Gastrocnemius medialis (tissue), 4 donors: ENCODE results near the gene PKN1. TPM values are rescaled to one million over a fixed set of nuclear protein-coding genes. Genes with fewer than 3 reads are reported as not detected.
A peak's percentile ranks its signal among the peaks of the same experiment; 100 is the strongest.

ENCODE experiments used
- ATAC-seq, 2 donors: fragments of 150-250 bp; one replicate each; pipeline ENCODE4 v1.9.1; 2016
- DNase-seq, 2 donors: peaks; one replicate each; pipeline ENCODE4 v3.0.0-alpha.2; 2019
- H3K27ac ChIP-seq, 4 donors: fragments of 200-600 bp; sonication (generic); 1 replicate in 1 of 4; 2 replicates in 3 of 4; pipeline ENCODE4 v1.5.1; 2016 to 2018; ENCODE audit warnings: mild to moderate bottlenecking in 2 of 4, moderate library complexity in 1 of 4
- H3K27me3 ChIP-seq, 3 donors: fragments of 200-600 bp; sonication (generic) in 2 of 3; 1 replicate in 1 of 3; 2 replicates in 2 of 3; pipeline versions ENCODE4 v1.5.1 to v1.6.0; 2016 to 2019; ENCODE audit warnings: mild to moderate bottlenecking in 1 of 3, moderate library complexity in 1 of 3
- H3K36me3 ChIP-seq, 2 donors: fragments of 200-600 bp; sonication (generic) in 1 of 2; one replicate each; pipeline ENCODE4 v1.5.1; 2017 to 2018
- H3K4me1 ChIP-seq, 2 donors: fragments of 200-600 bp; sonication (generic) in 1 of 2; one replicate each; pipeline ENCODE4 v1.5.1; 2016 to 2017; ENCODE audit warnings: mild to moderate bottlenecking in 2 of 2
- H3K4me3 ChIP-seq, 4 donors: fragments of 200-600 bp; sonication (generic) in 3 of 4; 1 replicate in 1 of 4; 2 replicates in 3 of 4; pipeline ENCODE4 v1.5.1; 2016 to 2019; ENCODE audit warnings: mild to moderate bottlenecking in 2 of 4
- H3K9me3 ChIP-seq, 3 donors: fragments of 200-600 bp; sonication (generic) in 2 of 3; 1 replicate in 1 of 3; 2 replicates in 2 of 3; pipeline ENCODE4 v1.5.1; 2016 to 2019
- POLR2A ChIP-seq, 2 donors: fragments of 450-650 bp; IDR thresholded peaks; one replicate each; pipeline ENCODE4 v1.6.1; 2017; ENCODE audit warnings: antibody characterized with exemption in 2 of 2, mild to moderate bottlenecking in 2 of 2, moderate library complexity in 2 of 2
- in situ Hi-C, 4 donors: fragments of 200-750 bp; cut with MboI; loops; one replicate each; pipeline versions ENCODE4 v1.15.0 to v1.8.0; 2017; ENCODE audit warnings: low sequenced_read_pairs in 4 of 4
- intact Hi-C: fragments of 100-400 bp; cut with DNase I; formaldehyde crosslinking; loops from one replicate; pipeline ENCODE4 v1.15.1; 2023; ENCODE audit warnings: low total_unique reads
- total RNA-seq, 4 donors: library from RNA; depleted of rRNA; stranded (reverse); fragments of >200 nt; gene quantifications; one replicate each; pipeline versions ENCODE4 v1.1.0 to v1.2.3, GENCODE V29; 2016
- TF ChIP-seq, protein P1 (sequence below), 5 experiments: fragments of 450-650 bp in 3 of 5; fragments of 200-600 bp in 2 of 5; sonication (generic) in 2 of 5; IDR thresholded peaks in 4 of 5; conservative IDR thresholded peaks in 1 of 5; 1 replicate in 4 of 5; 2 replicates in 1 of 5; pipeline ENCODE4 v1.5.1; 2016 to 2019; ENCODE audit warnings: antibody characterized with exemption in 5 of 5, mild to moderate bottlenecking in 3 of 5, moderate library complexity in 3 of 5

The PKN1 gene
- total RNA-seq, 4 donors from 2014 or later, result 52.1 to 130 (median 81.3) TPM

- in situ Hi-C loops (no loop called here), intact Hi-C loops (no loop called here)
- no peaks in the 10 kb centered on the region for H3K9me3 ChIP-seq
- peaks cover 0 to 33% of the 10 kb centered on the region in 2 donors for H3K36me3 ChIP-seq
- TF ChIP-seq, protein P1, sequence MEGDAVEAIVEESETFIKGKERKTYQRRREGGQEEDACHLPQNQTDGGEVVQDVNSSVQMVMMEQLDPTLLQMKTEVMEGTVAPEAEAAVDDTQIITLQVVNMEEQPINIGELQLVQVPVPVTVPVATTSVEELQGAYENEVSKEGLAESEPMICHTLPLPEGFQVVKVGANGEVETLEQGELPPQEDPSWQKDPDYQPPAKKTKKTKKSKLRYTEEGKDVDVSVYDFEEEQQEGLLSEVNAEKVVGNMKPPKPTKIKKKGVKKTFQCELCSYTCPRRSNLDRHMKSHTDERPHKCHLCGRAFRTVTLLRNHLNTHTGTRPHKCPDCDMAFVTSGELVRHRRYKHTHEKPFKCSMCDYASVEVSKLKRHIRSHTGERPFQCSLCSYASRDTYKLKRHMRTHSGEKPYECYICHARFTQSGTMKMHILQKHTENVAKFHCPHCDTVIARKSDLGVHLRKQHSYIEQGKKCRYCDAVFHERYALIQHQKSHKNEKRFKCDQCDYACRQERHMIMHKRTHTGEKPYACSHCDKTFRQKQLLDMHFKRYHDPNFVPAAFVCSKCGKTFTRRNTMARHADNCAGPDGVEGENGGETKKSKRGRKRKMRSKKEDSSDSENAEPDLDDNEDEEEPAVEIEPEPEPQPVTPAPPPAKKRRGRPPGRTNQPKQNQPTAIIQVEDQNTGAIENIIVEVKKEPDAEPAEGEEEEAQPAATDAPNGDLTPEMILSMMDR (IDR thresholded peaks at IDR 0.05 in 4 of 5, conservative IDR thresholded peaks at IDR 0.05 in 1 of 5), result no peak
- TF ChIP-seq POLR2A (IDR thresholded peaks at IDR 0.05), result no peak
- peak; percentile 31 to 37 for ATAC-seq
- H3K4me3 ChIP-seq, result peak overlapping the region in 1 of 4 donors; percentile 28
- peaks cover 27 to 39% (median 33%) of the 10 kb centered on the region in 3 donors for H3K27me3 ChIP-seq
- no peak for DNase-seq
- H3K27ac ChIP-seq, result no peak overlapping the region
- peaks cover 5 to 15% of the 10 kb centered on the region in 2 donors for H3K4me1 ChIP-seq
These were observed 41.0 kb downstream of the PKN1 start for GRCh38 chr19:14473978-14474578.

DNA sequence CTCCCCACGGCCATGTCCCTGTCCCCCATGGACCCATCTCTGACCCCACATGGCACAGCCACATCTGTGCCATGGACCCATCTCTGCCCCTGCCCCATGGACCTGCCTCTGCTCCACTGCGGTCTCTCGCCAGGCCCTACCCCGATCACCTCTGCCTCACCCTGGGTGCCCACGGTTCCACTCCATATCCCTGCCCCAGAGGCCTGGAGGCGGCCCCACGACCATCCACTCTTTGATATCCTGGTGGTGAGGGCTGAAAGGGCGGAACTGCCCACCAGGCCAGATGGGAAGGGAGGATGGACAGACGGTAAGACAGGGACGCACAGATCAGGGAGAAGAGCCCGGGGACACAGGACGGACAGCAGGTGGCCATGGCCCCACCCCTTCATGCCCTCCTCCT lies 41.7 kb downstream of the PKN1 start:
- no peak overlapping the region for H3K27ac ChIP-seq
- no peaks in the 10 kb centered on the region for H3K9me3 ChIP-seq
- peaks cover 27 to 39% (median 33%) of the 10 kb centered on the region in 3 donors for H3K27me3 ChIP-seq
- ATAC-seq, result no peak
- no peak for DNase-seq
- in situ Hi-C loops (no loop called here), intact Hi-C loops (no loop called here)
- H3K36me3 ChIP-seq, result peaks cover 0 to 33% of the 10 kb centered on the region in 2 donors
- no peak overlapping the region for H3K4me3 ChIP-seq
- TF ChIP-seq POLR2A (IDR thresholded peaks at IDR 0.05), result no peak
- TF ChIP-seq, protein P1 (IDR thresholded peaks at IDR 0.05 in 4 of 5, conservative IDR thresholded peaks at IDR 0.05 in 1 of 5), result no peak
- H3K4me1 ChIP-seq, result peaks cover 5 to 15% of the 10 kb centered on the region in 2 donors

GRCh38 chr19:14475251-14476073 lies 42.4 kb downstream of the PKN1 start, which contains the start of gene PTGER1:
TSS of gene PTGER1 (minus strand) at chr19:14475354. CDS start at chr19:14474320, 1,034 bp downstream.
- intact Hi-C loops, result no loop called here
- no peak within 1 kb of the TSS for H3K27ac ChIP-seq
- H3K36me3 ChIP-seq, result peaks cover 0 to 31% of the 10 kb centered on the region in 2 donors
- in situ Hi-C loops, result no loop called here
- peaks cover 27 to 39% (median 33%) of the 10 kb centered on the region in 3 donors for H3K27me3 ChIP-seq
- H3K4me3 ChIP-seq, result no peak within 1 kb of the TSS
- peaks cover 5 to 15% of the 10 kb centered on the region in 2 donors for H3K4me1 ChIP-seq
- ATAC-seq, result no peak
- DNase-seq, result no peak
- H3K9me3 ChIP-seq, result no peaks in the 10 kb centered on the region
- no peak for TF ChIP-seq POLR2A (IDR thresholded peaks at IDR 0.05)
- TF ChIP-seq, protein P1 (IDR thresholded peaks at IDR 0.05 in 4 of 5, conservative IDR thresholded peaks at IDR 0.05 in 1 of 5), result peak in 1 of 5 experiments; percentile 10

DNA sequence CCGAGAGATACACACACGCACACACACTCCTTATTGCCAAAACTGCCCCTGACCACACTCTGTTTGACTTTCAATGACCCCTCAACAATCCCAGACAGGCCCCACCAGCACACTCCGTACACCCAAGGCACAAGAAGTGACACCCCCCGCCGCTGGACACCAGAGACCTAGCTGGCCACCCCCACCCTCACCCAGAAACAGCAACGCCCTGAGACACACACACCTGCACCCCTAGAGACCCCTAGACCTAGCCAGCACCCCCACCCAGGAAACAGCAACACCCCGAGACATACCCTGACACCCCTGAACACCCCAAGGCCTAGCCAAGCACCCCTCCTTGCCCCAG lies 43.2 kb downstream of the PKN1 start:
- TF ChIP-seq POLR2A (IDR thresholded peaks at IDR 0.05), result no peak
- TF ChIP-seq, protein P1 (IDR thresholded peaks at IDR 0.05 in 4 of 5, conservative IDR thresholded peaks at IDR 0.05 in 1 of 5), result no peak
- in situ Hi-C loops (no loop called here), intact Hi-C loops (no loop called here)
- Histone ChIP-seq H3K36me3 (peaks cover 0 to 29% of the 10 kb centered on the region in 2 donors), H3K4me1 (peaks cover 5 to 15% of the 10 kb centered on the region in 2 donors), H3K27me3 (peaks cover 27 to 39% (median 33%) of the 10 kb centered on the region in 3 donors), H3K4me3 (no peak overlapping the region), H3K27ac (no peak overlapping the region), H3K9me3 (no peaks in the 10 kb centered on the region)
- DNase-seq (no peak), ATAC-seq (no peak)
